GM21390 (cell line): ENCODE data around the gene IKZF1.
"Not testable (repeated sequence)": the region's sequence is repeated elsewhere in the genome, so short reads cannot be mapped to it uniquely, and the experiment has no call there.

Experiments
- ATAC-seq: cut with Tn5 transposase; IDR thresholded peaks from one replicate; pipeline ENCODE4 v1.9.1; 2021; ENCODE audit not compliant: unreplicated experiment

Gene IKZF1

DNA sequence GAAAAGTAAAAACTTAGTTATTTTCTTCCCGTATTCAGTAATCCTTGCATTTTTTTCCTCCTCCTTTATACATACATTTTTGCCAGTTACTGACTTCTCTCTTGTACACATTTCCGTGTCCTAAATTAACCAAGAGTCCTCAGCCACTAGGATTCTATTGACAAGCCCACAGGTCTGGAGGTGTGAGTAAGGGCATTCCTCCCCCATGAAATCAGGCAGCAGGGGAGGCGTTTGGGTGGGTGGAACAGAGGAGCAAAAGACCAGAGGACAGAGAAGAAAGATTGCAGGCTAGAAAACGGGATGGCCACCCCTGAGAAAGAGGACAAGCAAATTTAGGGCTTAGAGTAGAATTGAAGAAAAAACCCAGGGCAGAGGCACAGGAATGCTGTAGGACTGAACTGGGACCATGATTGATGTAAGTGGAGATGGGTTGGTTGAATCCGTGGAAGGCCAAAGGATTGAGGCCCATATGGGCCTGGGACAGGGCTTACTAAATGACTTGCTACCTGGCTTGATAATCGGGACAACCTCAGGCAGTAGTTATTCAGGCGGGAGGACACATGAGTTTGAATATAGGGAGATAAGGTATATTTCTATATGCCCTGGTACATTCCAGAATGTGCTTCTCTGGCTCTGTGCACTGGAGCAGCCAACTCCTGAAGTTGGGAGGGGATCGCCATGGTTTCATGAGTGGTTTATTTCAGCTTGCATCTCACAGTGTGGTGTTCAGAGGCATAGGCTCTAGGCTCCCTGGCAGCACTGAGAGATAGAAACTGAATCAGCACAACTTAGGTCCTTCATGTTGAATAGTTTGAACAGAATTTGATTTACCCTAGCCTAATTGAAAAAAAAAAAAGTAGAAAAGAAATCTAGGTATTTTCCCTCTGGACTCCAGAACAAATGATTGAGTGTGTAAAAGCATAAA lies 28.0 kb downstream of the IKZF1 start:
- no peak for ATAC-seq

DNA sequence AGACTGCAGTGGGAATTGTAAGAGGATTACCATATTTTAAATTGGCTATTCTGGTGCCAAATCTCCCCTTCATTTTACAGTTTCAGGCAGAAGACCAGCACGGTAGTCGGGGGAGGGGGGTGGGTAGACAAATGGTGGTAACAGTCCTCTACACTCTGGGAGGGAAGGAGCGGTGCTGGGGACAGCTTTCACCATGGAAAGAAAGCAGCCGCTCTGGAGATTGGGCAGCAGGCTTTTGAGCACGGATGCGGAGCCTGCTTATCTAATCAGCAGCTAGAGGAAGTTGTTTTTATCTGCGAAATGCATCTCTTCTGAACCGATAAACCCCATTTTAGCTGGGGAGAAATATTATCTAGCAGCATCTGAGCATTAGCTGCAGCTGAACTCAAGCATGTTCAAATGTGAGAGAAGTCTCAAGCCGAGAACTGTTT lies 28.7 kb downstream of the IKZF1 start:
- no peak for ATAC-seq

DNA sequence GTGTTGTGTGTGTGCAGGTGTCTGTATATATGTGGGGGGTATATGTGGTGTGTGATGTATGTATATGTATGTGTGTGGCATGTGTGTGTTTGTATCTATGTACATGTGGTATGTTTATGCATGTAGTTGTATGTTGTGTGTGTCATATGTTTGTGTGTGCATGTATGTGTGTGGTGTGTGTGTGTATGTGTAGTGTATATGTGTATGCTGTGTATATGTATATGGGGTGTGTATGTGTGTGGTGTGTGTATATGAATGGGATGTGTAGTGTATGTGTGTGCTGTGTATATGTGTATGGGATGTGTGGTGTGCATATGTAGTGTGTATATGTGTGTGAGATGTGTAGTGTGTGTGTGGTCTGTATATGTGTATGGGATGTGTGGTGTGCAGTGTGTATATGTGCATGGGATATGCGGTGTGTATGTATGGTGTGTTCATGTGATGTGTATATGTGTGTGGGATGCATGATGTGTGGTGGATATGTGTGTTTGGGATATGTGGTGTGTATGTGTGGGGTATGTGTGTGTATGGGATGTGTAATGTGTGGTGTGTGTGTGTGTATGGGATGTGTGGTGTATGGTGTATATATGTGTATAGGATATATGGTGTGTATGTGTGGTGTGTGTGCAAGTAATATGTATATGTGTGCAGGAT lies 30.0 kb downstream of the IKZF1 start:
- no peak for ATAC-seq

DNA sequence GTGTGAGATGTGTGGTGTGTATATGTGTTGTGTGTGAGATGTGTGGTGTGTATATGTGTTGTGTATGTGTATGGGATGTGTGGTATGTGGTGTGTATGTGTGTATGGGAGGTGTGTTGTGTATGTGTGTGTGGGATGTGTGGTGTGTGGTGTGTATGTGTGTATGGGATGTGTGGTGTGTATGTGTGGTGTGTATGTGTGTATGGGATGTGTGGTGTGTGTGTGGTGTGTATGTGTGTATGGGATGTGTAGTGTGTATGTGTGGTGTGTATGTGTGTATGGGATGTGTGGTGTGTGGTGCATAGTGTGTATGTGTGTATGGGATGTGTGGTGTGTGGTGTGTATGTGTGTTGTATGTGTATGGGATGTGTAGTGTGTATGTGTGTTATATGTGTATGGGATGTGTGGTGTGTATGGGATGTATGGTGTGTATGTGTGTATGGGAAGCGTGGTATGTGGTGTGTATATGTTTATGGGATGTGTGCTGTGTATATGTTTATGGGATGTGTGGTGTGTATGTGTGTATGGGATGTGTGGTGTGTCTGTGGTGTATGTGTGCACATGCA lies 30.8 kb downstream of the IKZF1 start:
- ATAC-seq = no peak

DNA sequence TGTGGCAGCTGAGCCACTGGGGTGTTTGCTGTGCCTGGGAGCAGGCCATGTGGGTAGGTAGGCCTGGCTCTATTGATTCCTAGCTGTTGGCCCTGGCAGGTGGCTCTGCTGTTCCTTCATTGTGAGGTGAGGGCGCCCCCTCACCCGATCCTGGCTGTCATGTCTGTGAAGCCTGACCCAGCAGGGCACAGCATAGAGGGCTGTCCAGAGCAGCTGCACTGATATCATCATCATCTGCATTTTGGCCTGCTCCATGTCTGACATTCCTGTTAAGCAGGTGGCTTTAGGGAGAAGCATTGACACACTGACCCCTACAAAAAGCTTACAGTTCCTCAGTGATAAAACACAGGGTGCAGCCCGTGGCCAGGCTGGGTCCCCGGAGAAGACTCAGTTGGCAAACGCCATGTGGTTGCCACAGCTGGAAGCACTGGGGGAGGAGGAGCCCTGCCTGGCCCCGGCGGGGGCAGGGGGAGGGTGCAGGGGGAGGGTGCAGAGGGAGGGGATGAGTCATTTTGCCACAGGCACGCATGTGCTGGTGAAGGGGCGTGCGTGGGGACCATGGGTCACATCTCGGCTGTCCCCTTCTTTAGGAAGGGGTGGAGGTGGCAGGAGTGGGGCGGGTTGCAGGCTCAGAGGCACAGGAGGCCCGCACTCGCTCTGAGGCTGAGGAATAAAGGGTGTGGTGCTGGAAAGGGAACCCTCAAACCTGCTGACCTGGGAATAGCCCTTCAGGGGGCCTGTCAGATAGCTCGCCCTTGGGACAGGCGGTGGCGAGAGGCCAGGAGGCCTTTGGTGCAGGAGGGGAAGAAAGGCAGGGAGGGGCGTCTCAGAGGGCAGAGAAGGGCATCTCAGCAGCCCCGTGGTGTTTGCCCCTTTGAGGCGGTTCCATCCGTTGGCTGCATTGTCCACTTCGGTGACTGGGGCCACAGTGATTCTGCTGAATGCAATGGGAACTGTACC lies 31.6 kb downstream of the IKZF1 start:
- ATAC-seq = peak; percentile 14

DNA sequence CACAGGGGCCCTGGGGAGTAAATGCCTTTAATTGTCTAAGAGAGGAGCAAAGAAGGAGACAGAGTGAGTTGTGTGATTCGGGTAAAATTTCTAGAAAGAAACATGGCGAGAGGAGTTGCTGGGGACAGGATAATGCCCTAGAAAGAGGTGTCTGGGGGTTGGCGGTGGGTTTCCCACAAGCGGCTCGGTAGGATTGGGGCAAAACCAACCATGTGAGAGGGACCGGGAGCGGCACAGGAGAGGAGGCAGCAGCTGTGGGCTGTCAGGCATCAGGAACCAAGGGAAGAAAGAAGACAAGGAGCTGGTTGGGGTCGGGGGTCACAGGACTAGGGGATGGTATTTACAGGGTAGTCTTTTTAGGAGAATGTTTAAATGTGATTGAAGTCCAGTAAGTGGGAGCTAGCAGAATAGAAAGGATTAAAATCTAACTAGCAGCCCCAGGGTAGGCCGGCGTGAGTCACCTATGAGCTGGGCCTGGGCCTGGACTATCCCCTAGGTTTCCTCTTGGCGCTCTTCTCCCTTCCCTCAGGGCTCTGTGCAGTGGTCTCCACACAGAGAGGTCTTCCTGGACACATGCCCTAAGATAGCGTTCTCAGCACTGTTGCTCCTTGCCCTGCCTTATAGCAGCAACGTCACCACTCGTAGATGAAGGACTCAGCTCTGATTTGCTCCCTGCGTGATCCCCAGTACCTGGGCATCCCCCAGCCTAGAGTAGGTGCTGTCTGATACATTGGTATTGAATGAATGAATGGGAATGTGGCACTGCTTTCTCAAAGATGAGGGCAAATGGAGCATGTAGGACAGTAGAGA lies 32.6 kb downstream of the IKZF1 start:
- no peak for ATAC-seq

DNA sequence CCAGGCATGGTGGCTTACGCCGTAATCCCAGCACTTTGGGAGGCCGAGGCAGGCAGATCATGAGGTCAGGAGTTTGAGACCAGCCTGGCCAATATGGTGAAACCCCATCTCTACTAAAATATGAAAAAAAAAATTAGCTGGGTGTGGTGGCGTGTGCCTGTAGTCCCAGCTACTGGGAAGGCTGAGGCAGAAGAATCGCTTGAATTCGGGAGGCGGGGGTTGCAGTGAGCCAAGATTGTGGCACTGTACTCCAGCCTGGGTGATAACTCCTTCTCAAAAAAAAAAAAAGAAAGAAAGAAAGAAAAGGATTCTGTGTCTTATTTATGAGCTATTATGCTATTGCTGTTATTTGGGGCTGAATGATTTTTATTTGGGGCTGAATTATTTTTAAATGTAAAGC lies 35.0 kb downstream of the IKZF1 start:
- not testable (repeated sequence) for ATAC-seq

DNA sequence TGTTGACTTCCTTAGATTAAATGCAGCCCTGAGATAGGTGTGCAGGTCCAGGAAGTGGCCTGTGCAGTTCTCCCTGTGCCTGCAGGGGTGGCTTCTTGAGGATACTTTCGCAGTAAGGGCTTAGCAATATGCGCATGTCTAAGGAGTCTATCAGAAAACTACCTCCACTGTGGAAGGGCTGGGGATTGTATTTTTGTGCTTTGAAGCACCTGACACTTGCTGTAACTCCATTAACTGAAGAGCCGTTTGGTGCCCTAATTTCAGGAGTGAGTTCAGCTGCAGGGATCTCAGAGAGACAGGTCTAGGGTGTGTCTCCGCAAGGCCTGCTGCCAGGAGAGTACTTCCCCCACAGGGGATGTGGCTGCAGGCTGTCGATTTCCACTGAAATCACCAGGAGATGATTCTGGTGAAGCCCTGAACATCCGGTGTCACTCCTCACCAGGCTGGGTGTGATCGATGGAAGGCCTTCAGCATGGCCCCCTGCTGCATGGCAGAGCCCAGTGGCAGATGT lies 35.5 kb downstream of the IKZF1 start:
- no peak for ATAC-seq

DNA sequence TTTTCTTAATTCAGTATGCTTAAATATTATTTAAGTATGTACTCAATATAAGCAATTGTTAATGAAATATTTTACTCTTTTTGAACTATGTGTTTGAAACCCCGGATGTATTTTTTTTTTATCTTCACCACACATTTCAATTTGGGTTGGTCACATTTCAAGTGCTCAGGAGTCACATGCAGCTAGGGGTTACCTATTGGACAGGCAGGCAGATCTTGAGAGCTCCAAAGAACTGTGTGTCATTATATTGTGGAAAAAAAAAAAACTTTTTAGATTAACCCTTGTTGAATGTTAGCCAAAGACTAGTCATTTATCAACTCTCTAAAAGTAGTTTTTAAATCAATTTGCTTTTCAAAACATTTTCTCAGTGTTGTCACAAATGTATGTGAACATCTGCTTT lies 37.2 kb downstream of the IKZF1 start:
- no peak for ATAC-seq

DNA sequence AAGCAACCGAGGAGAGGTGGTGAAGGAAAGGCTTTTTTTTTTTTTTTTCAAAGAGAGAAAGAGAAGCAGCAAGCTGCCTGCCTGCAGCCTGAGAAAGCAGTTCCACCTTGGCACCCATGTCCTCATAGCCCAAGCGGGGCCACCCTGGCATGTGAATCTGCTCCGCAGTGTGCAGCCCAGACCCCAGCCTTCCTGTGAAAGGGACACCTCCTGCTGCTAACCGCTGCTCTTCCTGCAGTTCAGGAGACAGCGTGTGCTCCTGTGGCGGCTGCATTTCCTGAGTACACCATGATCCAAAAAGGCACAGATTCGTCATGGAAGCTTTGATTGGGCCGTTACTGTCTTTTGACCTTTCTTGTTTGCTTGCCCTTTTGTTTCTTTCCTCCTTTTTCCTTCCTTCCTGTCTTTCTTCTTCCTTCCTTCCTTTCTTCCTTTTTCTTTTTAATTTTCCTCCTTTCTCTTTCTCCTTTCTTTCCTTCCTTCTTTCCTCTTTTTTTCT lies 38.1 kb downstream of the IKZF1 start:
- ATAC-seq = no peak

DNA sequence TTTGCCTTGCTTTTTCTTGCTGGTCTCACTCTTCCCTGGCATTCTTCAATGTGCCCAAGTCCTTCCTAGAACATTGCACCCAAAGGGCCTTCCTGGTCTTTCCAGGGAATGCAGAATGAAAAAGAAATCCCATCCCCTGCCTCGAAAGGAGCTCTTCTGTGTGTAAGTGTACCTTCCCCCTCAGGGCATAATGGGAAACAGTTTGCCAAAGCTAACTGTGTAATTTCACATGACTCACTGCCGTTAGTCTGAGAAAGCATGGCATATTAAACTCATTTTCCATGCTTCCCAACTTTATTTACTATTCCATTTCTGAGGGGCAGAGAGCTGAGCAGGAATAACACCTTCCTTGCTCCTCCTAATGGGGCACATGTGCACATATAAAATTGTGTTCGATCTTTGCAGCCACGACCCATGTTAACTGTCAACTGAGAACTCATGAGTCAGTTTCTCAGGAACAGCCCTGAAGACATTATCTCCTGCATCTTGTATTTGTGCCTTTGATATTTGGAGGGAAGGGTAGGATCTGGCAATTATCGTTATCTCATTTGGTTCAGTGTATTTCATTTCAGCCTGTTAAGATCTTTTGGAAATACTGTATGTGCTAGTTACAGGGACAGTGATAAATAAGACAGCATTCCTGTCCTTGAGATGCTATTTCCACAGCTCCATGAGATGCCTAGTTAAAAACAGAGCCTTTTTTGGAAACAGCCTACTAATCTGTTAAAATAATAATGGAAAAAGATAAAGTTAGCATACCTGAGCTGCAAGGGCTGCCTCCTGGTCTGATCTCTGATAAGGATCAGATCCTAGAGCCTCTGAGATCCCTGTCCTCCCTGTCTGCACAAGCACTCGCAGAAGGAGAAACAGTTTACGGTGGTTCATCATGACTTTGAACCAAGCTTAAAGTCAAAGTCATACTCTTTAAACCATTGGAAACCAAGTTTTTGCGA lies 42.3 kb downstream of the IKZF1 start:
- ATAC-seq = no peak

DNA sequence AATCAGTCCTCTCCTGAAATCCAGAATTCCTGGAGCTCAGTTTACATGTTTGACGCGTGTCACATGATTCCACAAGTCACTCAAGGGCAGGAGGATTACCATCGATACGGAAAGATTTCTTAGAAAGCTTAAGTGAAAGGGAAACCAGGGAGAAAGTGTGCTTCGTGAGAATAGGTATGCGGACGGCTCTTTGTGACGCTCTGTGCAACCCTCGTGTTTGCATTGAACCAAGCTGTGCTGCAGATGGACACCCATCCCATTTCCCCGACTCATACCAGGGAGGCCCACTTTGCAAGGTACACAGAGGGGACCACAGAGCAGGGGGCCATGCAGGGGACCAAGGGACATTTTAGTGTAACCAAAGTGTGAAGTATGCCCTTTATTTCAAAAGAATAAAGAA lies 43.2 kb downstream of the IKZF1 start:
- ATAC-seq = no peak

DNA sequence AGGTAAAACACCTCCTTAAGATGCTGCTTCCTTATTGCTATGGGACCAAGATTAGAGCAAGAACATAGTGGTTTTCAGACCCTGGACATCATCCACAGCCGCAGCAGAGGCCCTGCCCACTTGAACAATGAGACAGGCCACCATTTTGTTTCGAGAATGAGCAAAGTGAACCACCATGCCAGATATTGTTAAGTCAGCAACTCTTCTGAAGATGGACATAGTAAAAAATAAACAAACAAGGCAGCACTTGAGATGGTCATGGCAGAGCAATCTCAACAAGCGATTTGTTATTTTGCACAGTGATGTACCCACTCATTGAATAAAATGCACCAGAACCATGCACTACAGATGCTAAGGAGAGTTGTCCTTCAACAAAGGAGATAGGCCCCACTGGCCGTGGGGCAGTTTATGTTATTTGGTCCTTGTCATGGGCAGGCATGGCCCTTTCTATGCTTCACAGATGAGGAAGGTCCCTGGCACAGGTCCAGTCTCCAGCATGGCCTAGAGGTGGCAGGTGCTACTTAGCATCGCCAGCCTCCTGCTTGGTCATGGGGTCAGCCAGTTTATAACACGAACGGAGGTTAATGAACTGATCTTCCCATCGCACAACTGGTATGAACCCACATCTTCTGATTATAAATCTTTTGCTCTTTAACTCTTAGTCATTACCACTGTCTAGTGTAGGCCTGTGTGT lies 44.1 kb downstream of the IKZF1 start:
- ATAC-seq = no peak

DNA sequence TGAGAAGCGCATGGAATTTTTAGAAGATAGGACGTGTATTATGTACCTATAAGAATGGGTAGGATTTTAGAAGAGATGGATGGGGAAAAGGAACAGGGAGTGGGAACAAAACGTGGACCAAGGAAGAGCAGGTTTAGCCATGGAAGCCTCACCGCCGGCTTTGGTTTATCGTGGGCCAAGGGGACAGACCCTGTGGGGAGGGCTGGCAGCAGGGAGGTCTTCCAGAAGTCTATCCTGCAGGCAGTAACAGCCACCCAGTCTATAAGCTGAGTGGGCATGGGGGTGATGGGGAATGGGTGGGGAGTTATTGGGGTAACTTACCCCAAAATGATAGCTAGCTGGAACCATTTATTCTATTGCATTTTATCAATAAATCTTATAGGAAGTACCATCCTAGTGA lies 44.9 kb downstream of the IKZF1 start:
- no peak for ATAC-seq

DNA sequence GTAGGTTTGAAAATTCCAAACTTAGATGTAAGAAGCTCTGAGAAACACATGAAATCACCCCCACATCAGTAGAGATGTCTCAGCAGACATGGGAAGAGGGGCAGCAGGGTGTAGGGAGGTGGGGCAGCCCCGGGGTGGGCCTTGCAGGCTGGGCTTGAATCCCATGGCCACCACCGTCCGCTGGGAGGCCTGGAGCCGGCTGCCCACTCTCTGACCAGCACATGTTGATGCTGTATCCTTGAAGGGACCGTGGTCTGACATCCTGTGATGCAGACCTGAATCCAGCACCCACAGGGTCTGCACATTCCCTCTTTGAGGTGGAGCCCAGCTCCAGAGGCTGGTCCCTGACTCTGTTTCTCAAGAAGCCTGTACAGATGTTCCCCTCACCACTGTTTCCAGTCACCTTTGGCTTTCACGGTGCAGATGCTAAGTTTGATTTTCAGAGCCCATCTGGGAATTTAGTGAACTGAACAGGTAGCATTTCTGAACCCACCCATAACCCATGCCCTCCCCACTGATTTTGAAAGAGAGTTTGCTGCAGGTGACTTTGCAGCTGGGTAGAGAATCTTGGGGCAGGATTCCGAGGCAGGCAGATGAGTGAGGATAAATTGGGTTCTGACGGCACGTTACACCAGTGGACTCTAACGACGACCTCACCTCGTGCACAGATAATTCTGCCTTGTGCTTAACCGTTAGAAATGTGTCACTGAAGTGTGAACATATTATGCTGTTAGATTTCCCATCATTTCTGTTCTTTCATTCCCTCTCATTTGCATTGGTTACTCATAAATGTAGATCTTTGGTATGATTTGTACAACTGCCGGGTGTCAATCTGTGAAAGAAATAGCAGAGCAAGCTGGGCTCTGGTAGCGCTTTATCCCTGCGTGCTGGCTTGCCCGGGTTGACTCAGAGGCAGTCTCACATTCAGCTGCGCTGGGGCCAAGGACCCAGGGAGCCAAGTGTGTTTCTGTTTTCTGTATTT lies 45.7 kb downstream of the IKZF1 start:
- ATAC-seq = peak; percentile 85

DNA sequence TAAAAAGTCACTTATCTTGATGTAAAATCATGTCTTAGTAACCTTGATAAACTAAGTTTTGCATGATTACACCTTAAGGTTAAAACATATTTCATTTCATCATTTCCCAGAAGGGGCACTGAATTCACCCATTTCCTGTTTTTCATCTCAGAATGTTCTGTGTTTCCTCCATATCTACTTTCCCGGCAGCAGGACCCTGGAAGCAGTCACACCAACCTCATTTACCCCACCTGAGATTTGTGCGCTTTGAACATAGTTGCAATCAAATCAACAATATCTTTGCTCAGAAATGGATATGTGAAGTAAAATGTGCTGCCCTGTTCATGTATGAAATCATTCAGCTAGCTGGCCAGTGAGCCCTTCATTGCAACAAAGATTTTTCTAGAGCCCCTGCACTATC lies 46.8 kb downstream of the IKZF1 start:
- no peak for ATAC-seq

DNA sequence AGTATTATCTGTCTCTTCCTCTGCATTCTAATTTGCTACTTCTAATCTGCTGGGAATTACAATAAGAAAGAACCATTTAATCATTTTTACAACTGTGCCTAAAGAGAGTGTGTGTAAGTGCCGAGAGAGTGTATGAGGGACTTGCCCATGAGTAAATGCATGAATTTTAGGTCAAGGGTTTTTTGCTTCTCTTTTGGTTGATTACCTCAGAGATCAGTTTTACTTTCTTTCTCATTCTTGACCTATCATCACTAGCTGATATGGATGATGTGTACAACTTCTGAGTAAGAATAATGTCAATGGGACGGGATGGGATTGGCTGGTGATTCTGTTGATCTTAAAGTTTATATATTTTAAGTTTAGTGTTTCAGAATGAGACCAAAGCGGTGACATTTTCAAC lies 47.8 kb downstream of the IKZF1 start:
- ATAC-seq = peak; percentile 77
